HepG2 (cell line): ENCODE measurements around the gene DSCAML1. TPM values are rescaled to one million over a fixed set of nuclear protein-coding genes. Genes with fewer than 3 reads are reported as not detected.

Source experiments
- ATAC-seq: fragments of 200-7000 bp; cut with Tn5 transposase; 3 replicates; pipeline ENCODE4 v1.9.1; 2020; ENCODE audit warnings: mild to moderate bottlenecking, moderate library complexity
- BruUV-seq: library from RNA; stranded (reverse); fragments of 400-500 nt; replicated peaks from 2 replicates; lab custom pipeline; 2021; lab: Mats Ljungman, UMichigan
- CTCF ChIA-PET: fragments of 300-600 bp; formaldehyde crosslinking; extraction: SDS; loops from one replicate; lab custom pipeline; 2021; ENCODE audit warnings: low total read pairs, inconsistent platforms, low intra/inter-chr PET ratio; lab: Yijun Ruan, JAX
- POLR2A ChIA-PET: fragments of 350-600 bp; sonication (Branson Sonifier 250); formaldehyde crosslinking; loops from one replicate; lab custom pipeline; 2020; ENCODE audit warnings: antibody characterized with exemption, inconsistent platforms; lab: Yijun Ruan, JAX
- DNase-seq: peaks from one replicate; pipeline ENCODE4 v3.0.0-alpha.2; 2015; ENCODE audit warnings: low spot score
- FAIRE-seq: peaks from 3 replicates; lab custom pipeline; 2011; peaks lifted over from hg19 to GRCh38; lab: Jason Lieb, UNC
- H2AFZ ChIP-seq: one replicate; pipeline ENCODE4 v1.6.1; 2011; ENCODE audit warnings: low read length, inconsistent platforms
- H3K27ac ChIP-seq: fragments of 300-600 bp; 3 replicates; pipeline ENCODE4 v1.8.0; 2011; ENCODE audit warnings: mixed run types, mild to moderate bottlenecking, mixed read lengths, low read length, inconsistent platforms; ENCODE audit not compliant: insufficient read depth; ENCODE audit errors: extremely low read length
- H3K27me3 ChIP-seq, 2 experiments: fragments of 200-600 bp in 1 of 2; 2 replicates in 1 of 2; 3 replicates in 1 of 2; pipeline versions ENCODE4 v1.6.0 to v1.8.0; 2011; ENCODE audit warnings: low read length in 2 of 2, mild to moderate bottlenecking in 2 of 2, moderate library complexity in 2 of 2, inconsistent platforms in 1 of 2; ENCODE audit not compliant: insufficient read depth in 2 of 2, control insufficient read depth in 1 of 2
- H3K36me3 ChIP-seq, 2 experiments: fragments of 200-600 bp in 1 of 2; replicated peaks in 1 of 2; 2 replicates in 1 of 2; 3 replicates in 1 of 2; pipeline versions ENCODE4 v1.5.1 to v1.8.0; 2011; ENCODE audit warnings: low read length in 2 of 2, inconsistent platforms in 1 of 2; ENCODE audit not compliant: insufficient read depth in 2 of 2, control insufficient read depth in 1 of 2
- H3K4me1 ChIP-seq: 2 replicates; pipeline ENCODE4 v1.5.1; 2012; ENCODE audit warnings: low read length, inconsistent platforms; ENCODE audit not compliant: insufficient read depth
- H3K4me2 ChIP-seq: 2 replicates; pipeline ENCODE4 v1.6.0; 2011; ENCODE audit warnings: low read depth, low read length, inconsistent platforms
- H3K4me3 ChIP-seq, 3 experiments: fragments of 200-600 bp in 1 of 3; sonication (generic), shearing (Covaris generic) in 1 of 3; replicated peaks in 1 of 3; 2 replicates each; pipeline ENCODE4 v1.5.1; 2011 to 2016; ENCODE audit warnings: low read length in 3 of 3, inconsistent platforms in 2 of 3, low read depth in 2 of 3, mild to moderate bottlenecking in 2 of 3, control low read depth in 1 of 3, mixed read lengths in 1 of 3; ENCODE audit not compliant: insufficient read depth in 1 of 3
- H3K79me2 ChIP-seq: one replicate; pipeline ENCODE4 v1.6.1; 2011; ENCODE audit warnings: low read length, inconsistent platforms; ENCODE audit not compliant: insufficient read depth
- H3K9ac ChIP-seq: 2 replicates; pipeline ENCODE4 v1.6.0; 2011; ENCODE audit warnings: mild to moderate bottlenecking, low read depth, low read length, inconsistent platforms; ENCODE audit not compliant: insufficient read depth
- H3K9me3 ChIP-seq: 2 replicates; pipeline ENCODE4 v1.5.1; 2012; ENCODE audit warnings: mild to moderate bottlenecking, low read length
- H4K20me1 ChIP-seq: 2 replicates; pipeline ENCODE4 v1.6.0; 2011; ENCODE audit warnings: inconsistent platforms, mild to moderate bottlenecking, low read length, moderate library complexity; ENCODE audit not compliant: insufficient read depth
- CEBPB ChIP-seq: IDR thresholded peaks from 2 replicates; pipeline ENCODE4 v1.6.1; 2011; ENCODE audit warnings: low read depth, low read length, improper control_type of control experiment, borderline replicate concordance
- ELF1 ChIP-seq: sonication (generic); formaldehyde crosslinking; IDR thresholded peaks from 2 replicates; pipeline ENCODE4 v1.4.0; 2020; ENCODE audit warnings: missing genetic modification reagents
- ELF4 ChIP-seq: sonication (generic); formaldehyde crosslinking; IDR thresholded peaks from 2 replicates; pipeline ENCODE4 v1.5.0; 2020; ENCODE audit warnings: missing genetic modification reagents, mild to moderate bottlenecking, moderate library complexity, borderline replicate concordance
- FOXC1 ChIP-seq: sonication (generic); formaldehyde crosslinking; IDR thresholded peaks from 2 replicates; pipeline ENCODE4 v1.8.0; 2022; ENCODE audit warnings: mild to moderate bottlenecking, missing genetic modification reagents, borderline replicate concordance
- GABPB1 ChIP-seq: IDR thresholded peaks from 2 replicates; pipeline ENCODE4 v1.6.1; 2016; ENCODE audit warnings: mild to moderate bottlenecking, missing genetic modification reagents, moderate library complexity, missing compliant biosample characterization
- POLR2A ChIP-seq, 2 experiments: IDR thresholded peaks; 2 replicates each; pipeline ENCODE4 v1.6.1; 2011; ENCODE audit warnings: low read depth in 2 of 2, low read length in 2 of 2, mild to moderate bottlenecking in 1 of 2, moderate library complexity in 1 of 2; ENCODE audit not compliant: insufficient read depth in 1 of 2
- ZBTB1 ChIP-seq: sonication (generic); formaldehyde crosslinking; IDR thresholded peaks from 2 replicates; pipeline ENCODE4 v1.4.0; 2020; ENCODE audit warnings: missing genetic modification reagents, borderline replicate concordance
- ZIK1 ChIP-seq: sonication (generic); formaldehyde crosslinking; IDR thresholded peaks from 2 replicates; pipeline ENCODE4 v1.5.0; 2020; ENCODE audit warnings: mild to moderate bottlenecking, low read depth, missing genetic modification reagents, borderline replicate concordance
- ZNF143 ChIP-seq: sonication (generic); formaldehyde crosslinking; IDR thresholded peaks from 2 replicates; pipeline ENCODE4 v1.4.0; 2020; ENCODE audit warnings: missing genetic modification reagents
- ZNF292 ChIP-seq: sonication (generic); formaldehyde crosslinking; IDR thresholded peaks from 2 replicates; pipeline ENCODE4 v1.8.1; 2022; ENCODE audit warnings: mild to moderate bottlenecking, low read depth, missing genetic modification reagents, borderline replicate concordance
- ZNF75D ChIP-seq: sonication (generic); formaldehyde crosslinking; IDR thresholded peaks from 2 replicates; pipeline ENCODE4 v1.8.1; 2023; ENCODE audit warnings: missing genetic modification reagents, mild to moderate bottlenecking, borderline replicate concordance
- ZNF776 ChIP-seq: sonication (generic); formaldehyde crosslinking; IDR thresholded peaks from 2 replicates; pipeline ENCODE4 v1.4.0; 2020; ENCODE audit warnings: mild to moderate bottlenecking, missing genetic modification reagents
- WGBS: methylation state at CpG from one replicate; pipeline ENCODE4 v1.1.6; 2017; ENCODE audit warnings: low lambda C conversion rate; 5-methylcytosine and 5-hydroxymethylcytosine counted together
- in situ Hi-C: cut with HindIII; loops from 2 replicates; pipeline ENCODE4 v1.10.0; 2017; ENCODE audit warnings: low pct_unique_long_range_greater_than_20kb; ENCODE audit not compliant: extremely low pct_ligation_motif_present
- intact Hi-C: fragments of 100-400 bp; cut with micrococcal nuclease; formaldehyde crosslinking; loops from one replicate; pipeline ENCODE4 v1.10.0; 2022; ENCODE audit not compliant: unreplicated experiment
- polyA plus RNA-seq, 8 experiments: library from polyadenylated mRNA; depleted of rRNA in 3 of 8; stranded (reverse) in 7 of 8; unstranded in 1 of 8; fragments of >200 nt; fragmentation: Illumina TruSeq in 4 of 8; extraction: Trizol in 4 of 8; gene quantifications; 2 replicates each; pipeline versions ENCODE4 v1.2.1 to v1.2.3, GENCODE V29; 2011 to 2016; ENCODE audit warnings: low read depth in 4 of 8, missing spikeins in 1 of 8, mixed read lengths in 1 of 8; ENCODE audit not compliant: insufficient read depth in 1 of 8
- total RNA-seq, 5 experiments: library from RNA; depleted of rRNA; stranded (reverse); fragments of >200 nt; fragmentation: Illumina TruSeq; extraction: Trizol; gene quantifications; 2 replicates each; pipeline ENCODE4 v1.2.3, GENCODE V29; 2016; ENCODE audit warnings: low read depth in 1 of 5
- TF ChIP-seq, protein P1 (sequence below): sonication (generic); formaldehyde crosslinking; IDR thresholded peaks from 2 replicates; pipeline ENCODE4 v1.4.0; 2020; ENCODE audit warnings: missing genetic modification reagents, borderline replicate concordance
- TF ChIP-seq, protein P2 (sequence below): IDR thresholded peaks from 2 replicates; pipeline ENCODE4 v1.6.1; 2016
- TF ChIP-seq, protein P3 (sequence below): sonication (generic); formaldehyde crosslinking; conservative IDR thresholded peaks from 2 replicates; pipeline ENCODE4 v1.8.0; 2022; ENCODE audit warnings: missing genetic modification reagents
- TF ChIP-seq, protein P4 (sequence below), 2 experiments: fragments of 450-650 bp in 1 of 2; sonication (generic) in 1 of 2; formaldehyde crosslinking; IDR thresholded peaks; 2 replicates each; pipeline versions ENCODE4 v1.5.0 to v1.8.0; 2020 to 2022; ENCODE audit warnings: mild to moderate bottlenecking in 1 of 2, missing genetic modification reagents in 1 of 2
- TF ChIP-seq, protein P5 (sequence below): sonication (generic); formaldehyde crosslinking; IDR thresholded peaks from 2 replicates; pipeline ENCODE4 v1.8.1; 2023; ENCODE audit warnings: mild to moderate bottlenecking, missing genetic modification reagents

DSCAML1 gene
- total and polyA plus RNA-seq, 2 of the 13 experiments (the other 11 are each of a cell fraction or from before 2014, with no cell fraction given): 0.29 to 0.40 TPM

DNA sequence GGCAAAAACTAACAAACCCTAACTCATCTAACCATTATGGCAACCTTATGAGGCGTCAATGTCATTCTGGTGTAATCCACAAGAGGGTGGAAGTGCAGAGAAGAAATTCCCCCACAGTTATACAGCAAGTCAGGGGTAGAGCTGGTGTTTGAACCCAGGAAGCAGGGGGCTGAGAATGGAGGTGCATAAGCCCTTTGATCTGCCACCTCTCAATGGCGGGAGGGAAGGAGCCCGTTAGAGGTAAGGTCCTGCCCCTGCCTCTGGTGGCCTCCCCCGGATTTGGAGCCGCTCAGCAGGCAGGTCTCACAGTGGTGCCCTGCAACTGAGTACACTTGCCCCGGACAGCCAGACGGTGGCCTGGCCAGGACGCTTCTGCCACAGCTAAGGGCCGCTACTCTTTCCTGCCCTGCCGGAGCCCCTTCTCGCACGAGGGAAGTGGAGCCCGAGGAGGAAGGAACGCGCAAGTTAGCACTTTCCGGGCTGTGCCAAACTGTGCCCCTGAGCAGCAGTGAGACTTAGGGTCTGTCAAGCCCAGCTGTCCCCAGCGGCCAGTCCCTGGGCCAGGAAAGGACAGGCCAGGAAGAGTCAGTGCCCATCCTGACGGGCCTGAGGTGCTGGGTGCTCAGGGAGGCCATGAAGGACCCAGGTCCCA is 26.4 kb upstream of the DSCAML1 start:
- ATAC-seq (peak; percentile 73), FAIRE-seq (peak; percentile 68)
- WGBS: 4% methylated on average over 11 of the region's 18 CpGs
- TF ChIP-seq ZNF776: no peak
- 0 out of 2 replicates have a peak, but pooled peaks have one; percentile 30 for TF ChIP-seq GABPB1 (CRISPR knock-in tag)
- TF ChIP-seq ZBTB1: no peak
- TF ChIP-seq, protein P1, sequence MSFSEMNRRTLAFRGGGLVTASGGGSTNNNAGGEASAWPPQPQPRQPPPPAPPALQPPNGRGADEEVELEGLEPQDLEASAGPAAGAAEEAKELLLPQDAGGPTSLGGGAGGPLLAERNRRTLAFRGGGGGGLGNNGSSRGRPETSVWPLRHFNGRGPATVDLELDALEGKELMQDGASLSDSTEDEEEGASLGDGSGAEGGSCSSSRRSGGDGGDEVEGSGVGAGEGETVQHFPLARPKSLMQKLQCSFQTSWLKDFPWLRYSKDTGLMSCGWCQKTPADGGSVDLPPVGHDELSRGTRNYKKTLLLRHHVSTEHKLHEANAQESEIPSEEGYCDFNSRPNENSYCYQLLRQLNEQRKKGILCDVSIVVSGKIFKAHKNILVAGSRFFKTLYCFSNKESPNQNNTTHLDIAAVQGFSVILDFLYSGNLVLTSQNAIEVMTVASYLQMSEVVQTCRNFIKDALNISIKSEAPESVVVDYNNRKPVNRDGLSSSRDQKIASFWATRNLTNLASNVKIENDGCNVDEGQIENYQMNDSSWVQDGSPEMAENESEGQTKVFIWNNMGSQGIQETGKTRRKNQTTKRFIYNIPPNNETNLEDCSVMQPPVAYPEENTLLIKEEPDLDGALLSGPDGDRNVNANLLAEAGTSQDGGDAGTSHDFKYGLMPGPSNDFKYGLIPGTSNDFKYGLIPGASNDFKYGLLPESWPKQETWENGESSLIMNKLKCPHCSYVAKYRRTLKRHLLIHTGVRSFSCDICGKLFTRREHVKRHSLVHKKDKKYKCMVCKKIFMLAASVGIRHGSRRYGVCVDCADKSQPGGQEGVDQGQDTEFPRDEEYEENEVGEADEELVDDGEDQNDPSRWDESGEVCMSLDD (CRISPR knock-in tag): no peak
- TF ChIP-seq, protein P2, sequence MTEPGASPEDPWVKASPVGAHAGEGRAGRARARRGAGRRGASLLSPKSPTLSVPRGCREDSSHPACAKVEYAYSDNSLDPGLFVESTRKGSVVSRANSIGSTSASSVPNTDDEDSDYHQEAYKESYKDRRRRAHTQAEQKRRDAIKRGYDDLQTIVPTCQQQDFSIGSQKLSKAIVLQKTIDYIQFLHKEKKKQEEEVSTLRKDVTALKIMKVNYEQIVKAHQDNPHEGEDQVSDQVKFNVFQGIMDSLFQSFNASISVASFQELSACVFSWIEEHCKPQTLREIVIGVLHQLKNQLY (CRISPR knock-in tag): no peak
- TF ChIP-seq ZNF143 (CRISPR knock-in tag): no peak
- TF ChIP-seq, protein P3, sequence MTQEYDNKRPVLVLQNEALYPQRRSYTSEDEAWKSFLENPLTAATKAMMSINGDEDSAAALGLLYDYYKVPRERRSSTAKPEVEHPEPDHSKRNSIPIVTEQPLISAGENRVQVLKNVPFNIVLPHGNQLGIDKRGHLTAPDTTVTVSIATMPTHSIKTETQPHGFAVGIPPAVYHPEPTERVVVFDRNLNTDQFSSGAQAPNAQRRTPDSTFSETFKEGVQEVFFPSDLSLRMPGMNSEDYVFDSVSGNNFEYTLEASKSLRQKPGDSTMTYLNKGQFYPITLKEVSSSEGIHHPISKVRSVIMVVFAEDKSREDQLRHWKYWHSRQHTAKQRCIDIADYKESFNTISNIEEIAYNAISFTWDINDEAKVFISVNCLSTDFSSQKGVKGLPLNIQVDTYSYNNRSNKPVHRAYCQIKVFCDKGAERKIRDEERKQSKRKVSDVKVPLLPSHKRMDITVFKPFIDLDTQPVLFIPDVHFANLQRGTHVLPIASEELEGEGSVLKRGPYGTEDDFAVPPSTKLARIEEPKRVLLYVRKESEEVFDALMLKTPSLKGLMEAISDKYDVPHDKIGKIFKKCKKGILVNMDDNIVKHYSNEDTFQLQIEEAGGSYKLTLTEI (CRISPR knock-in tag): no peak
- no peak; the same call in 1 of the 2 replicates for TF ChIP-seq FOXC1 (CRISPR knock-in tag)
- no peak for TF ChIP-seq ZNF292 (CRISPR knock-in tag)
- no peak for TF ChIP-seq CEBPB
- TF ChIP-seq, protein P4, sequence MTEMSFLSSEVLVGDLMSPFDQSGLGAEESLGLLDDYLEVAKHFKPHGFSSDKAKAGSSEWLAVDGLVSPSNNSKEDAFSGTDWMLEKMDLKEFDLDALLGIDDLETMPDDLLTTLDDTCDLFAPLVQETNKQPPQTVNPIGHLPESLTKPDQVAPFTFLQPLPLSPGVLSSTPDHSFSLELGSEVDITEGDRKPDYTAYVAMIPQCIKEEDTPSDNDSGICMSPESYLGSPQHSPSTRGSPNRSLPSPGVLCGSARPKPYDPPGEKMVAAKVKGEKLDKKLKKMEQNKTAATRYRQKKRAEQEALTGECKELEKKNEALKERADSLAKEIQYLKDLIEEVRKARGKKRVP (CRISPR knock-in tag; IDR thresholded peaks at IDR 0.05): no peak
- no peak for TF ChIP-seq ELF1
- TF ChIP-seq, protein P5, sequence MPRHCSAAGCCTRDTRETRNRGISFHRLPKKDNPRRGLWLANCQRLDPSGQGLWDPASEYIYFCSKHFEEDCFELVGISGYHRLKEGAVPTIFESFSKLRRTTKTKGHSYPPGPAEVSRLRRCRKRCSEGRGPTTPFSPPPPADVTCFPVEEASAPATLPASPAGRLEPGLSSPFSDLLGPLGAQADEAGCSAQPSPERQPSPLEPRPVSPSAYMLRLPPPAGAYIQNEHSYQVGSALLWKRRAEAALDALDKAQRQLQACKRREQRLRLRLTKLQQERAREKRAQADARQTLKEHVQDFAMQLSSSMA: 0 out of 2 replicates have a peak, but pooled peaks have one; percentile 55
- no peak for TF ChIP-seq ZNF75D
- no peak for TF ChIP-seq POLR2A (IDR thresholded peaks at IDR 0.05; ENCODE audit: insufficient read depth in 1 of 2, low read depth in 2 of 2, low read length in 2 of 2)
- no peak for TF ChIP-seq ELF4 (CRISPR knock-in tag)
- TF ChIP-seq ZIK1 (CRISPR knock-in tag): no peak

More for the DNA sequence above, 26.4 kb upstream of the DSCAML1 start:
- H4K20me1 ChIP-seq: no peaks in the 10 kb centered on the region
- peaks cover 87% of the 10 kb centered on the region for H3K4me1 ChIP-seq
- intact Hi-C loops: loop anchor here (1.0 kb wide), 1 partner anchor 230 kb away; no protein-coding TSS in a partner anchor
- no peak overlapping the region for H2AFZ ChIP-seq
- peaks cover 13% of the 10 kb centered on the region for H3K79me2 ChIP-seq
- H3K36me3 ChIP-seq: no peaks in the 10 kb centered on the region
- peak overlapping the region; percentile 37 for H3K27ac ChIP-seq
- BruUV-seq: no TSS peak
- ChIA-PET CTCF (no interaction called here), POLR2A (interaction anchor here (1.8 kb wide), 1 partner anchor 8 kb away, joined by 10 read pairs; no protein-coding TSS in a partner anchor)
- peak overlapping the region; percentile 62 for H3K9ac ChIP-seq
- peak overlapping the region; percentile 72 for H3K4me2 ChIP-seq
- DNase-seq: no peak
- in situ Hi-C loops: loop anchor here (5.0 kb wide), 1 partner anchor 124 kb away; no protein-coding TSS in a partner anchor
- H3K4me3 ChIP-seq: peak overlapping the region; percentile 42 to 72 (median 54); a peak in 5 of 6 replicates
- peaks cover 0 to 7% of the 10 kb centered on the region in 2 experiments; a peak in 2 of 5 replicates for H3K27me3 ChIP-seq
- H3K9me3 ChIP-seq: no peaks in the 10 kb centered on the region
